Neural crest cell (in vitro differentiated cells): Measurements from ENCODE around the gene FUBP3. TPM values are rescaled to one million over a fixed set of nuclear protein-coding genes. Genes with fewer than 3 reads are reported as not detected.

ENCODE experiments used
- DNase-seq: peaks from one replicate; pipeline ENCODE4 v3.0.0; 2021; ENCODE audit warnings: low read depth, mixed read lengths, low spot score
- H3K27ac Mint-ChIP-seq: one replicate; pipeline ENCODE4 v1.8.0; 2021; ENCODE audit warnings: mild to moderate bottlenecking, mixed read lengths; ENCODE audit not compliant: unreplicated experiment
- H3K27me3 Mint-ChIP-seq: 2 replicates; pipeline ENCODE4 v1.8.0; 2021; ENCODE audit warnings: low read depth, mild to moderate bottlenecking, mixed read lengths
- H3K36me3 Mint-ChIP-seq: 2 replicates; pipeline ENCODE4 v1.8.0; 2021; ENCODE audit warnings: low read depth, mild to moderate bottlenecking, mixed read lengths
- H3K4me1 Mint-ChIP-seq: 2 replicates; pipeline ENCODE4 v1.8.0; 2021; ENCODE audit warnings: mixed read lengths
- H3K4me3 Mint-ChIP-seq: one replicate; pipeline ENCODE4 v1.8.0; 2021; ENCODE audit warnings: mild to moderate bottlenecking, mixed read lengths
- H3K9me3 Mint-ChIP-seq: 2 replicates; pipeline ENCODE4 v1.8.0; 2021; ENCODE audit warnings: mixed read lengths
- total RNA-seq: library from RNA; stranded (reverse); gene quantifications from 2 replicates; pipeline ENCODE4 v1.2.1, GENCODE V29; 2021
- TF ChIP-seq, protein P1 (sequence below): fragments of 200-600 bp; sonication (generic); conservative IDR thresholded peaks from 2 replicates; pipeline ENCODE4 v1.5.0; 2021; ENCODE audit warnings: antibody characterized with exemption, mild to moderate bottlenecking

Gene FUBP3
- total RNA-seq, 1 donor from 2014 or later: 67.7 TPM

DNA sequence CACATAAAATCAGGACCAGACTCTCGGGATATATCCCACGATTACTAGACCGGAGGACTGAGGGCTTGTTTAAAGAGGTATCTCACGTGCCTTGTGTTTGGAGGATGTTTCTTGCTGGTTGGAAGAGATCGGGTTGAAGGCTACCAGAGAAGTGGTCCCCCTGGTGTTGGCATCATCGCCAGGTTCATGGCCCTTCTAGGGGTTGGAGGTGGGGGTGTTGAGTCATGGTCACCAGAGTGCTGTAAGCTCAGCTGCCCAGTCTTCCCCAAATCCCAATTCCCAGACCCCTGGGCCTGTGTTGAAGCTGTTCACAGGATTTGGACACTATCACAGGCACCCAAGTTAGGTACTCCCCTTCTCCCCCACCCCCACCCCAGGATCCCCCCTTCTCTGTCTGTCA, 55.9 kb downstream of the FUBP3 start:
- Mint-ChIP-seq H3K4me1 (peaks cover 11% of the 10 kb centered on the region), H3K27ac (no peak overlapping the region), H3K27me3 (peaks cover 4% of the 10 kb centered on the region), H3K36me3 (peaks cover 13% of the 10 kb centered on the region), H3K9me3 (no peaks in the 10 kb centered on the region), H3K4me3 (no peak overlapping the region)
- TF ChIP-seq, protein P1, sequence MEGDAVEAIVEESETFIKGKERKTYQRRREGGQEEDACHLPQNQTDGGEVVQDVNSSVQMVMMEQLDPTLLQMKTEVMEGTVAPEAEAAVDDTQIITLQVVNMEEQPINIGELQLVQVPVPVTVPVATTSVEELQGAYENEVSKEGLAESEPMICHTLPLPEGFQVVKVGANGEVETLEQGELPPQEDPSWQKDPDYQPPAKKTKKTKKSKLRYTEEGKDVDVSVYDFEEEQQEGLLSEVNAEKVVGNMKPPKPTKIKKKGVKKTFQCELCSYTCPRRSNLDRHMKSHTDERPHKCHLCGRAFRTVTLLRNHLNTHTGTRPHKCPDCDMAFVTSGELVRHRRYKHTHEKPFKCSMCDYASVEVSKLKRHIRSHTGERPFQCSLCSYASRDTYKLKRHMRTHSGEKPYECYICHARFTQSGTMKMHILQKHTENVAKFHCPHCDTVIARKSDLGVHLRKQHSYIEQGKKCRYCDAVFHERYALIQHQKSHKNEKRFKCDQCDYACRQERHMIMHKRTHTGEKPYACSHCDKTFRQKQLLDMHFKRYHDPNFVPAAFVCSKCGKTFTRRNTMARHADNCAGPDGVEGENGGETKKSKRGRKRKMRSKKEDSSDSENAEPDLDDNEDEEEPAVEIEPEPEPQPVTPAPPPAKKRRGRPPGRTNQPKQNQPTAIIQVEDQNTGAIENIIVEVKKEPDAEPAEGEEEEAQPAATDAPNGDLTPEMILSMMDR: no peak
- no peak for DNase-seq

DNA sequence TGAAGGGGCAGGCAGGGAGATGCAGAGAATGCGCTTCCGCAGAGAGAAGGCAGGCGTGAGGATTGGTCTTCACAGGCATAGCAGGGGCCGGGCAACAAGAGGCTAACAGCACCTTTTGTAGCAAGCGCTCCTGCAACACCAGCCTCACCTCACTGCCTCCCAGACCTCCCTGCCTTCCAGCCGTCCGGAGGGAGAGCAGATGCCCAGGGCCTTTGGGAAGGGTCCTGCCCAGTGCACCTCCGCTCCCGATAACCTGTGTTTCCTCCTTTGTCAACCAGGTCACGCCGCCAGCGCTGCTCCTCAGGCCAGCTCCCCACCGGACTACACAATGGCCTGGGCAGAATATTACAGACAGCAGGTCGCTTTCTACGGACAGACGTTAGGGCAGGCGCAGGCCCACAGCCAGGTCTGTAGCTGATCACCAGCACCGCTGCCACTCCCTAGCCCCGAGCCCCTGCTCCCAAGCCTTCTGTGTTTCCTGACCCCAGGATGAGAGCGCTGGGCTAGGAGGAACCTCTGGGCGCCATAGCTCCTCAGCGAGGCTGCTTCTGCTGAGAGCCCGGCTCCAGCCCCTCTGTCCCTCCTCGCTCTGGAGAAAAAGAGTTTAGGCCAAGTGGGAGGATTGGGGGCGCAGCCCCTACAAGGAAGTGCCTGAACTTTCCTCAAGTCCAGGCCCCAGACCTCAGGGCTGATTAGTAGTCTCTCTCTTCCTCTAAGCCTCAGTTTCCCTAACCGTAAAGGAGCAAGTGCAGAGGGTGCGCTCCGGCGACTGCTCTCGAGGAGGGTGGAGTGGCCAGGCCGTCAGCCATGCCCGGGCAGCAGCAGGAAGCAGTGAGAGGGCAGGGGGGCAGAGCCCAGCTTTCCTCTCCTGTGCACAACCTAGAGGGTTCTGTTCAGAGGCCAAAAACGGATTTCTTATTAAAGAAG, 56.6 kb downstream of the FUBP3 start:
- H3K4me3 Mint-ChIP-seq: no peak overlapping the region
- no peaks in the 10 kb centered on the region for H3K9me3 Mint-ChIP-seq
- H3K4me1 Mint-ChIP-seq: peaks cover 11% of the 10 kb centered on the region
- peaks cover 4% of the 10 kb centered on the region for H3K27me3 Mint-ChIP-seq
- DNase-seq: no peak
- H3K36me3 Mint-ChIP-seq: peaks cover 13% of the 10 kb centered on the region
- no peak overlapping the region for H3K27ac Mint-ChIP-seq
- TF ChIP-seq, protein P1: no peak

DNA sequence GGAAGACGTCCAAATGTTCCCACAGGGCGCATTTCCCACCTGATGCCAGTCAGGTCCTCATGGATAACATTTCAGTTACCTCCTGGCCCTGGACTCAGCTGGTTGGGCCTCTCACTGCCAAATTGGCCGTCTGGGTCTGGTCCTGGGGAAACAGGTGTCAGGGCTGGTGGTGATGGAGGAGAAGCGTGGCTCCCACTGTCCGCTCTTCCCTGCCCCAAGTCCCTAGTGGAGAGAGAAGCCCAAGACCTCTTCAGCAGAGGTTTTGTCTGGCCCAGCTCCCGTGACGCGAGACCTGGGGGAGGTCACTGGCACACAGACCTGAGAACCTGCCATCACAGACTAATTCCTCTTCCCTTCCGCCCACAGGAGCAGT, 57.3 kb downstream of the FUBP3 start:
- peaks cover 4% of the 10 kb centered on the region for H3K27me3 Mint-ChIP-seq
- DNase-seq: no peak
- H3K4me1 Mint-ChIP-seq: peaks cover 11% of the 10 kb centered on the region
- TF ChIP-seq, protein P1: no peak
- H3K4me3 Mint-ChIP-seq: no peak overlapping the region
- H3K36me3 Mint-ChIP-seq: peaks cover 11% of the 10 kb centered on the region
- H3K27ac Mint-ChIP-seq: no peak overlapping the region
- no peaks in the 10 kb centered on the region for H3K9me3 Mint-ChIP-seq

DNA sequence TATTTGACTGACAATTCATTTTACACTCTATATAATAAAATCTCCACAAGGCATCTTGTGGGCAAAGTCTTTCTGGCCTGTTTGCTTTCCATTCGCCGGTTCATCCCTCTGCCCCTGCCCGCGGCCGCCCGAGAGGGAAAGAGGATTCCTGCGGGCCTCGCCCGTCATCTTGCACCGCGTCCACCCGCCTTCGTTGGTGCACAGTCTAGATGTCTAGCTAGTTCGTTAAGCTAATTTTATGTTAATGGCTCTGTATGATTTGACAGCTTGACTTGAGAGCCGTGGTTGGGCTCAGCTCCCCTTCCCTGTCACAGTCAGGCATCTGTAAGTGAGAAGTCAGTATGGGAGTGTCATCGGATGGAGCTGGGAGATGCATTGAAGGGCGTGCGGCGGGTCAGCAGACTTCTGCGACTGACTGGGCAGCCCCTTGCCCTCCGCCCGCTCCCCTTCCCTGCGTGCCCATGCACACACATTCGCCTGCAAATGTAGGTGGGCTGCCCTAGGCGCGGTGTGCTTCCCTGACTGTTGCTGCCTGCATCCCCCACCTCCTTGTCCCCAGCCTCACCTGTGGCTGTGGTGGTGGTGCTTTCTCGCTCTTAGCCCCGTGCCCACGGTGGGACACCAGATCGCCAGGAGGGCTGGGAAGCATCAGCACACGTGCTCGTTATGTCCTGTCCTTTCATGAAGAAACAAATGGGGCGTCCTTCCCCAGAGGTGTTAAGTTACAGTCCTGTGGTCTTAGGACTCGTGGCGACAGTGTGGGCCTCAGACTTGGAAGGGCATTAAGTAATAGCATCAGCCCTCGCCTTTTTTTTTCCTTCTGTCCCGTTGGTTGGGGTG, 59.1 kb downstream of the FUBP3 start:
- no peaks in the 10 kb centered on the region for H3K9me3 Mint-ChIP-seq
- TF ChIP-seq, protein P1: no peak
- H3K27me3 Mint-ChIP-seq: peaks cover 4% of the 10 kb centered on the region
- H3K4me3 Mint-ChIP-seq: no peak overlapping the region
- peak overlapping the region; percentile 53 for H3K27ac Mint-ChIP-seq
- peaks cover 6% of the 10 kb centered on the region for H3K36me3 Mint-ChIP-seq
- H3K4me1 Mint-ChIP-seq: peaks cover 11% of the 10 kb centered on the region
- no peak for DNase-seq

DNA sequence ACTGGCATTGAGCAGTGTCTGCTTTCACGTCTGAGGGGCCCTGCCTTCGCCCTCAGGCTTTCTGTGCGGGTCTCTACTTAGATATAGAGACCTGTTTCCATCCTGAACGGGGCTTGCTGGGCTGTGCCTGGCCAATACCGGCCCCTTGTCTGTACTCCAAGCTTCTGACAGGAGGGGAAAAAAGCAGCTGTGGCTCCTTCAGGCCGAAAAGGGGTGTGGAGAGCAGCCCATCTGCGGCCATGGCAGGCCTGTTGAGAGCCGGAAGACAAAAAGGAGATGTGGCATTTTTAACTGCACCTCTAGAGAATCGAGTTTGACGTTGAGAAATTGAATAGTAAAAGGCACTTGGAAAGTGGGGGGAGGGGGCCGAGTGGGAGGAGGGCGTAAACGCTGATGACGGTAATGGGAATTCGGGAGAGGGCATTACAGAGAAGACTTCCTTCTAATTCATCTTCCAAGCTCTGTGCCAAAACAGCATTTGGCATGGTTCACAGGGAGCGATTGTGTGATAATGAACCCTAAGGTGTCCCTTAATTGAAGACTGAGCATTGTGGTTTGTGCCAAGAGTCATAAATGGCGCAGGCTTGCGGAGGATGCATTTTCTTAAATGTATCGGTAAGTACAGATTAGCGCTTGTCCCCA, 59.9 kb downstream of the FUBP3 start:
- no peak overlapping the region for H3K4me3 Mint-ChIP-seq
- H3K4me1 Mint-ChIP-seq: peaks cover 11% of the 10 kb centered on the region
- no peak for DNase-seq
- peak overlapping the region; percentile 53 for H3K27ac Mint-ChIP-seq
- H3K36me3 Mint-ChIP-seq: peaks cover 6% of the 10 kb centered on the region
- peaks cover 4% of the 10 kb centered on the region for H3K27me3 Mint-ChIP-seq
- TF ChIP-seq, protein P1: no peak
- no peaks in the 10 kb centered on the region for H3K9me3 Mint-ChIP-seq
